PC-3 (cell line): ENCODE measurements around the gene BRINP2.

Experiments used
- EZH2 ChIP-seq: fragments of 300-600 bp; sonication (generic); IDR thresholded peaks from one replicate; pipeline ENCODE4 v1.6.1; 2017; ENCODE audit warnings: antibody characterized with exemption, mild to moderate bottlenecking, low read length; ENCODE audit not compliant: unreplicated experiment
- EZH2phosphoT487 ChIP-seq: fragments of 300-600 bp; sonication (generic); IDR thresholded peaks from 2 replicates; pipeline ENCODE4 v1.6.1; 2018; ENCODE audit warnings: mild to moderate bottlenecking, antibody characterized with exemption, low read length, borderline replicate concordance
- TF ChIP-seq, protein P1 (sequence below): fragments of 300-600 bp; sonication (generic); conservative IDR thresholded peaks from 2 replicates; pipeline ENCODE4 v1.5.1; 2017; ENCODE audit warnings: antibody characterized with exemption, low read depth, mild to moderate bottlenecking, low read length

DNA sequence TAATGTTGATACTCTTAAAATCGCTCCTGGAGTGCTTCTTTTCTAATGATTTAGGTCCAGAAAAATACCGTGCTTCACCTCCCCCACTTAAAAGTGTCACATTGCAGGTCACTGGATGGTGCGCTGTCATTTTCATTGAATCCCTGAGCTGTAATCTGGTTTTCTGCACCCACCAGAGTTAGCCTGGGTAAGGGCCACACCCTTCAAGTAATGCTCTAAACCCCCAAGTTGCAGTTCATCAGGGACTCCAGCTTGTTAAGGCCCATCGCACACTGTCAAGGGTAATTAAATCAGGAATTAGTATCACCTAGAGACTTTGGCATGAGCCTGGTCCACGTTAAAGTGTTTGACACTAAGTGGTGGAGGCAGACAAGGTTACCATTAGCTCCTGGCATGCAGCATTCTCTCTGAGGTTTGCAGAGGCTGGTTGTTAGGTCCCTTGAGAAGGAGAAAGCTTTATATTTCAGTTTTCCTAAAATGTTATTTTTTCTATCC lies 40.3 kb upstream of the BRINP2 start:
- TF ChIP-seq, protein P1, sequence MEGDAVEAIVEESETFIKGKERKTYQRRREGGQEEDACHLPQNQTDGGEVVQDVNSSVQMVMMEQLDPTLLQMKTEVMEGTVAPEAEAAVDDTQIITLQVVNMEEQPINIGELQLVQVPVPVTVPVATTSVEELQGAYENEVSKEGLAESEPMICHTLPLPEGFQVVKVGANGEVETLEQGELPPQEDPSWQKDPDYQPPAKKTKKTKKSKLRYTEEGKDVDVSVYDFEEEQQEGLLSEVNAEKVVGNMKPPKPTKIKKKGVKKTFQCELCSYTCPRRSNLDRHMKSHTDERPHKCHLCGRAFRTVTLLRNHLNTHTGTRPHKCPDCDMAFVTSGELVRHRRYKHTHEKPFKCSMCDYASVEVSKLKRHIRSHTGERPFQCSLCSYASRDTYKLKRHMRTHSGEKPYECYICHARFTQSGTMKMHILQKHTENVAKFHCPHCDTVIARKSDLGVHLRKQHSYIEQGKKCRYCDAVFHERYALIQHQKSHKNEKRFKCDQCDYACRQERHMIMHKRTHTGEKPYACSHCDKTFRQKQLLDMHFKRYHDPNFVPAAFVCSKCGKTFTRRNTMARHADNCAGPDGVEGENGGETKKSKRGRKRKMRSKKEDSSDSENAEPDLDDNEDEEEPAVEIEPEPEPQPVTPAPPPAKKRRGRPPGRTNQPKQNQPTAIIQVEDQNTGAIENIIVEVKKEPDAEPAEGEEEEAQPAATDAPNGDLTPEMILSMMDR, result no peak
- TF ChIP-seq EZH2 (no peak), EZH2phosphoT487 (no peak)
